GM21576 (cell line): Measurements from ENCODE around the gene TECTB.
"Not testable (repeated sequence)": the region's sequence is repeated elsewhere in the genome, so short reads cannot be mapped to it uniquely, and the experiment has no call there.

Source experiments
- ATAC-seq: cut with Tn5 transposase; IDR thresholded peaks from one replicate; pipeline ENCODE4 v1.9.1; 2021; ENCODE audit warnings: mild to moderate bottlenecking, moderate library complexity; ENCODE audit not compliant: unreplicated experiment

The TECTB gene

GRCh38 chr10:112283100-112283499, at the start of gene TECTB:
Gene TECTB, plus strand, starts transcription at chr10:112283400. Its CDS starts 335 bp downstream, at chr10:112283735.
- ATAC-seq, result no peak

GRCh38 chr10:112235141-112235540, 48.1 kb upstream of the TECTB start:
- no peak for ATAC-seq

GRCh38 chr10:112235920-112236319, 47.3 kb upstream of the TECTB start:
- no peak for ATAC-seq

GRCh38 chr10:112236486-112236885, 46.7 kb upstream of the TECTB start:
- no peak for ATAC-seq

- ATAC-seq, result no peak
Observed at GRCh38 chr10:112239347-112239746, 43.9 kb upstream of the TECTB start.

- no peak for ATAC-seq
Observed at GRCh38 chr10:112240441-112240840, 42.8 kb upstream of the TECTB start.

- ATAC-seq, result no peak
Observed at GRCh38 chr10:112241651-112242341, 41.4 kb upstream of the TECTB start.

- ATAC-seq, result no peak
Observed at GRCh38 chr10:112242769-112243168, 40.4 kb upstream of the TECTB start.

GRCh38 chr10:112243713-112244112, 39.5 kb upstream of the TECTB start:
- ATAC-seq, result no peak

GRCh38 chr10:112244197-112244596, 39.0 kb upstream of the TECTB start:
- no peak for ATAC-seq

GRCh38 chr10:112247791-112248190, 35.4 kb upstream of the TECTB start:
- ATAC-seq, result no peak

GRCh38 chr10:112248584-112249295, 34.5 kb upstream of the TECTB start:
- no peak for ATAC-seq

- ATAC-seq, result no peak
Observed at GRCh38 chr10:112249722-112250121, 33.5 kb upstream of the TECTB start.

- no peak for ATAC-seq
Observed at GRCh38 chr10:112250555-112250954, 32.6 kb upstream of the TECTB start.

GRCh38 chr10:112251238-112251637, 32.0 kb upstream of the TECTB start:
- ATAC-seq, result not testable (repeated sequence)

- no peak for ATAC-seq
Observed at GRCh38 chr10:112258407-112258806, 24.8 kb upstream of the TECTB start.

GRCh38 chr10:112259688-112260087, 23.5 kb upstream of the TECTB start:
- ATAC-seq, result no peak

GRCh38 chr10:112260831-112261230, 22.4 kb upstream of the TECTB start:
- no peak for ATAC-seq

GRCh38 chr10:112261281-112261822, 21.8 kb upstream of the TECTB start:
- no peak for ATAC-seq

- ATAC-seq, result no peak
Observed at GRCh38 chr10:112262546-112262945, 20.7 kb upstream of the TECTB start.

GRCh38 chr10:112265745-112266144, 17.5 kb upstream of the TECTB start:
- ATAC-seq, result no peak

GRCh38 chr10:112269266-112269665, 13.9 kb upstream of the TECTB start:
- no peak for ATAC-seq
